ELF-1 (cell line): ENCODE measurements around the gene SAT2.
A peak's percentile ranks its signal among the peaks of the same experiment; 100 is the strongest.
"Not testable (repeated sequence)": the region's sequence is repeated elsewhere in the genome, so short reads cannot be mapped to it uniquely, and the experiment has no call there.

Experiments used
- DNase-seq: peaks from one replicate; pipeline ENCODE4 v3.0.0-alpha.2; 2016; ENCODE audit warnings: low read depth, low spot score

The SAT2 gene

GRCh38 chr17:7634384-7634783 is 6.8 kb upstream of the SAT2 start:
- peak; percentile 80 for DNase-seq

- no peak for DNase-seq
Observed at GRCh38 chr17:7633093-7633492, 5.5 kb upstream of the SAT2 start.

- peak; percentile 77 for DNase-seq
Observed at GRCh38 chr17:7632492-7632894, 4.9 kb upstream of the SAT2 start.

GRCh38 chr17:7631398-7632380 is 4.1 kb upstream of the SAT2 start:
- no peak for DNase-seq

GRCh38 chr17:7629939-7630571 is 2.4 kb upstream of the SAT2 start, which contains the start of gene SHBG:
Gene SHBG (plus strand): TSS chr17:7630135. CDS start chr17:7630173, 38 bp downstream.
- DNase-seq = no peak

GRCh38 chr17:7626956-7627249 is 718 bp downstream of the SAT2 start:
- no peak for DNase-seq

GRCh38 chr17:7626307-7626706 is 1.3 kb downstream of the SAT2 start:
- DNase-seq = no peak

GRCh38 chr17:7625749-7626148 is 1.9 kb downstream of the SAT2 start:
- DNase-seq = not testable (repeated sequence)

GRCh38 chr17:7623661-7624060 is 4.0 kb downstream of the SAT2 start:
- DNase-seq = no peak

GRCh38 chr17:7620835-7621234 is 6.8 kb downstream of the SAT2 start:
- no peak for DNase-seq

- DNase-seq = no peak
Observed at GRCh38 chr17:7618608-7619007, 9.0 kb downstream of the SAT2 start.

GRCh38 chr17:7615265-7615747 is 12.3 kb downstream of the SAT2 start:
- DNase-seq = no peak

GRCh38 chr17:7614425-7615264 is 13.0 kb downstream of the SAT2 start, which contains the start of gene FXR2:
Gene FXR2 (minus strand): TSS chr17:7614897. CDS start chr17:7614532, 365 bp downstream.
- peak; percentile 100 for DNase-seq

- DNase-seq = peak; percentile 59
Observed at GRCh38 chr17:7613769-7614424, 13.7 kb downstream of the SAT2 start.

- DNase-seq = no peak
Observed at GRCh38 chr17:7612294-7612640, 15.4 kb downstream of the SAT2 start.

- no peak for DNase-seq
Observed at GRCh38 chr17:7611635-7612293, 15.9 kb downstream of the SAT2 start.

- no peak for DNase-seq
Observed at GRCh38 chr17:7610641-7611040, 17.0 kb downstream of the SAT2 start.

GRCh38 chr17:7606280-7606679 is 21.3 kb downstream of the SAT2 start:
- DNase-seq = no peak

GRCh38 chr17:7597561-7597960 is 30.1 kb downstream of the SAT2 start:
- peak; percentile 4 for DNase-seq

- DNase-seq = peak; percentile 25
Observed at GRCh38 chr17:7593296-7593695, 34.3 kb downstream of the SAT2 start.
